ENCODE data around the gene FBXO9.

FBXO9 gene

GRCh38 chr6:53095716-53096115, 30.5 kb downstream of the FBXO9 start:
- no peaks in the 10 kb centered on the region for H3K27me3 ChIP-seq (replicated peaks; ENCODE audit: insufficient read depth, low read length)
- H3K4me1 ChIP-seq (ENCODE audit: low read length), result 0 out of 2 replicates have a peak, but pooled peaks cover 10% of the 10 kb centered on the region
- TF ChIP-seq EZH2phosphoT487 (IDR thresholded peaks at IDR 0.05; ENCODE audit: low read length) (no peak), CTCF (IDR thresholded peaks at IDR 0.05; ENCODE audit: low read length) (no peak), EZH2 (optimal IDR thresholded peaks at IDR 0.05; ENCODE audit: low read depth, low read length) (no peak)
- no peaks in the 10 kb centered on the region for H3K9me3 ChIP-seq (replicated peaks; ENCODE audit: insufficient read depth, low read length)
- H3K27ac ChIP-seq (ENCODE audit: low read length), result no peak overlapping the region
- no peaks in the 10 kb centered on the region for H3K9me2 ChIP-seq (replicated peaks; ENCODE audit: insufficient read depth, low read length)
- H3K9ac ChIP-seq (ENCODE audit: low read length), result no peak overlapping the region
- no peaks in the 10 kb centered on the region for H3K79me2 ChIP-seq (ENCODE audit: low read length)
- no peak overlapping the region for H2AFZ ChIP-seq (ENCODE audit: low read length)
- no peak for DNase-seq
- no peaks in the 10 kb centered on the region for H4K20me1 ChIP-seq (ENCODE audit: insufficient read depth, low read length)
- no peak overlapping the region for H3K4me3 ChIP-seq (ENCODE audit: low read length)
- H3K4me2 ChIP-seq (ENCODE audit: low read depth, low read length), result no peak overlapping the region
- no peaks in the 10 kb centered on the region for H3F3A ChIP-seq (ENCODE audit: insufficient read depth, low read length)
- H3K36me3 ChIP-seq (replicated peaks; ENCODE audit: insufficient read depth, low read length), result no peaks in the 10 kb centered on the region; the same call in 1 of the 2 replicates

- Histone ChIP-seq H3K9me3 (replicated peaks; ENCODE audit: insufficient read depth, low read length) (no peaks in the 10 kb centered on the region), H2AFZ (ENCODE audit: low read length) (no peak overlapping the region), H3K79me2 (ENCODE audit: low read length) (no peaks in the 10 kb centered on the region), H3K4me1 (ENCODE audit: low read length) (no peaks in the 10 kb centered on the region), H3K4me3 (ENCODE audit: low read length) (no peak overlapping the region), H3F3A (ENCODE audit: insufficient read depth, low read length) (no peaks in the 10 kb centered on the region), H3K27me3 (replicated peaks; ENCODE audit: insufficient read depth, low read length) (no peaks in the 10 kb centered on the region), H3K9ac (ENCODE audit: low read length) (no peak overlapping the region), H3K4me2 (ENCODE audit: low read depth, low read length) (no peak overlapping the region), H3K36me3 (replicated peaks; ENCODE audit: insufficient read depth, low read length) (no peaks in the 10 kb centered on the region; the same call in 1 of the 2 replicates), H4K20me1 (ENCODE audit: insufficient read depth, low read length) (no peaks in the 10 kb centered on the region), H3K27ac (ENCODE audit: low read length) (no peak overlapping the region), H3K9me2 (replicated peaks; ENCODE audit: insufficient read depth, low read length) (no peaks in the 10 kb centered on the region)
- TF ChIP-seq CTCF (IDR thresholded peaks at IDR 0.05; ENCODE audit: low read length), result no peak
- TF ChIP-seq EZH2phosphoT487 (IDR thresholded peaks at IDR 0.05; ENCODE audit: low read length), result no peak
- TF ChIP-seq EZH2 (optimal IDR thresholded peaks at IDR 0.05; ENCODE audit: low read depth, low read length), result no peak
- no peak for DNase-seq
Measured at GRCh38 chr6:53100561-53100960, 35.4 kb downstream of the FBXO9 start.

- no peaks in the 10 kb centered on the region for H4K20me1 ChIP-seq (ENCODE audit: insufficient read depth, low read length)
- no peak for DNase-seq
- no peak overlapping the region for H3K9ac ChIP-seq (ENCODE audit: low read length)
Measured at GRCh38 chr6:53101006-53101405, 35.8 kb downstream of the FBXO9 start.

More at GRCh38 chr6:53101006-53101405, 35.8 kb downstream of the FBXO9 start:
- Histone ChIP-seq H3K9me2 (replicated peaks; ENCODE audit: insufficient read depth, low read length) (no peaks in the 10 kb centered on the region), H2AFZ (ENCODE audit: low read length) (no peak overlapping the region), H3K27ac (ENCODE audit: low read length) (no peak overlapping the region), H3K9me3 (replicated peaks; ENCODE audit: insufficient read depth, low read length) (no peaks in the 10 kb centered on the region), H3K4me1 (ENCODE audit: low read length) (no peaks in the 10 kb centered on the region), H3K4me3 (ENCODE audit: low read length) (no peak overlapping the region), H3F3A (ENCODE audit: insufficient read depth, low read length) (no peaks in the 10 kb centered on the region), H3K27me3 (replicated peaks; ENCODE audit: insufficient read depth, low read length) (no peaks in the 10 kb centered on the region), H3K79me2 (ENCODE audit: low read length) (no peaks in the 10 kb centered on the region), H3K36me3 (replicated peaks; ENCODE audit: insufficient read depth, low read length) (no peaks in the 10 kb centered on the region; the same call in 1 of the 2 replicates), H3K4me2 (ENCODE audit: low read depth, low read length) (no peak overlapping the region)
- no peak for TF ChIP-seq CTCF (IDR thresholded peaks at IDR 0.05; ENCODE audit: low read length)
- TF ChIP-seq EZH2phosphoT487 (IDR thresholded peaks at IDR 0.05; ENCODE audit: low read length), result no peak
- no peak for TF ChIP-seq EZH2 (optimal IDR thresholded peaks at IDR 0.05; ENCODE audit: low read depth, low read length)

Data from MM.1S (cell line).